CD4-positive, alpha-beta T cell treated with Interferon alpha-2 for 1 hour (primary cell): ENCODE measurements around the gene S100P.
A peak's percentile ranks its signal among the peaks of the same experiment; 100 is the strongest.

Source experiments
- DNase-seq, 2 donors: peaks; one replicate each; pipeline ENCODE4 v3.0.0-alpha.2; 2020 to 2022

S100P gene

GRCh38 chr4:6673660-6674499 lies 19.8 kb upstream of the S100P start:
- DNase-seq = peak; percentile 96

GRCh38 chr4:6674500-6675149 lies 19.1 kb upstream of the S100P start:
- DNase-seq = peak; percentile 71 to 83

GRCh38 chr4:6676722-6677558 lies 16.7 kb upstream of the S100P start:
- DNase-seq = no peak

GRCh38 chr4:6680372-6681034 lies 13.2 kb upstream of the S100P start:
- no peak for DNase-seq

GRCh38 chr4:6681191-6681590 lies 12.5 kb upstream of the S100P start:
- no peak for DNase-seq

GRCh38 chr4:6682862-6683590 lies 10.7 kb upstream of the S100P start:
- DNase-seq = no peak

- no peak for DNase-seq
Measured at GRCh38 chr4:6684656-6685055, 9.0 kb upstream of the S100P start.

- DNase-seq = no peak
Measured at GRCh38 chr4:6686104-6686787, 7.4 kb upstream of the S100P start.

- no peak for DNase-seq
Measured at GRCh38 chr4:6687947-6688878, 5.5 kb upstream of the S100P start.

- DNase-seq = peak; percentile 48 to 68
Measured at GRCh38 chr4:6688879-6689505, 4.7 kb upstream of the S100P start.

GRCh38 chr4:6689506-6689960 lies 4.1 kb upstream of the S100P start:
- DNase-seq = no peak

GRCh38 chr4:6692379-6692778 lies 1.3 kb upstream of the S100P start:
- no peak for DNase-seq

GRCh38 chr4:6692806-6693205 lies 872 bp upstream of the S100P start:
- no peak for DNase-seq

GRCh38 chr4:6694177-6694901 lies 661 bp downstream of the S100P start:
- DNase-seq = peak; percentile 18 to 50

GRCh38 chr4:6695660-6696610 lies 2.3 kb downstream of the S100P start:
- peak; percentile 35 to 70 for DNase-seq

- no peak for DNase-seq
Measured at GRCh38 chr4:6696611-6697010, 2.9 kb downstream of the S100P start.

- no peak for DNase-seq
Measured at GRCh38 chr4:6697131-6697530, 3.5 kb downstream of the S100P start.

GRCh38 chr4:6699388-6699787 lies 5.7 kb downstream of the S100P start:
- DNase-seq = no peak
